Measurements from ENCODE around the gene CDH23. TPM values are rescaled to one million over a fixed set of nuclear protein-coding genes. Genes with fewer than 3 reads are reported as not detected.

Gene CDH23
- total and polyA plus RNA-seq, 4 experiments from 2014 or later = 1.8 to 5.4 (median 3.6) TPM

GRCh38 chr10:71796749-71797405 lies 400.2 kb downstream of the CDH23 start:
- Mint-ChIP-seq H3K27ac (peak overlapping the region in 2 of 7 donors; percentile 31 to 61), H3K4me3 (no peak overlapping the region), H3K36me3 (peaks cover 0 to 8% of the 10 kb centered on the region in 2 donors), H3K4me1 (peaks cover 0 to 6% (median 3%) of the 10 kb centered on the region in 4 donors), H3K27me3 (no peaks in the 10 kb centered on the region), H3K9me3 (peaks cover 0 to 2% (median 0%) of the 10 kb centered on the region in 8 donors)
- intact Hi-C loops (cut with micrococcal nuclease) = no loop called here
- Histone ChIP-seq H3K36me3 (ENCODE audit: insufficient read depth, low read length) (no peaks in the 10 kb centered on the region), H3K4me1 (ENCODE audit: insufficient read depth, low read length) (no peaks in the 10 kb centered on the region), H3K27ac (ENCODE audit: low read depth, low read length) (no peak overlapping the region), H3K9me3 (ENCODE audit: control insufficient read depth in 1 of 2, low read length in 2 of 2) (no peaks in the 10 kb centered on the region), H3K4me3 (ENCODE audit: low read length in 2 of 2) (no peak overlapping the region), H3K27me3 (ENCODE audit: insufficient read depth, low read length) (no peaks in the 10 kb centered on the region)
- DNase-seq = no peak
- POLR2A ChIA-PET (ENCODE audit: partially characterized antibody) = no interaction called here
- CTCF ChIA-PET (ENCODE audit: partially characterized antibody) = no interaction called here

DNA sequence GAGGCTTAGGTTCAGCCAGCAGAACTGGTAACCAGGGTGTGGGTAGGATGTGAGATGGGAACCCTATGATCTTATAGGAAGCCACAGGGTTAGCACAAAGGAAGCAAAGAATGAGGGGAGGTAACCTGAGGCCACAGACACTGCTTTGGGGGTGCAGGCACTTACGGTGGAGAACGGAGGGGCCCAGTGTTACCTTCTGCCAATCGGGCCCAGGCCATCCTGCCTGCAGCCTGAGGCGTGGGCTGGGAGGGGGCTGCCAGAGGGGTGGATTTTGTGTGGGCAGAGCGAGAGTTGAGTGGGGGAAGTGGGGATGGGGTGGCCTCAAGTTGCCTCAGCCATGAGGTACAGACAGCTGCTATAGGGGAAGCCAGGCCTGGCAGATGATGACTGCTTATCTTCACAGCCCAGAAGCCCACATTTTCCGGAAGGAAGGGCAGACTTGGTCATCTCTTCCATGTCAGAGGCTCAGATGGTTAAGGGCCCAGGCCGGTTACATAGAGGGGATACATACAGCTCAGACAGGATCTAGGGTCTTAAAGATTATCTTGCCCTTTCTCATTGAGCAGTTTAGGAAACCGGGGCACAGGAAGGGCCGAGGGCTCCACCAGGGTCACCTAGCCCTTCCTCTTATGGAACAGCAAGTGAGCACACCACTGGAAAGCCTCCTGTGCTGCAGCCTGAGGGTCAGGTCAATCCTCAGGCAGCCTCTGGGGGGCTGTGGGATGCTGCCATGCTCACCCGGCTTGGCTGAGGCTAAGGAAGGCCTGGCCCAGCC lies 401.0 kb downstream of the CDH23 start:
- Mint-ChIP-seq H3K27me3 (no peaks in the 10 kb centered on the region), H3K4me1 (peaks cover 0 to 6% (median 3%) of the 10 kb centered on the region in 4 donors), H3K4me3 (no peak overlapping the region), H3K27ac (no peak overlapping the region), H3K36me3 (peaks cover 0 to 8% of the 10 kb centered on the region in 2 donors), H3K9me3 (peaks cover 0 to 2% (median 0%) of the 10 kb centered on the region in 8 donors)
- no peaks in the 10 kb centered on the region for H3K4me1 ChIP-seq (ENCODE audit: insufficient read depth, low read length)
- no peaks in the 10 kb centered on the region for H3K27me3 ChIP-seq (ENCODE audit: insufficient read depth, low read length)
- CTCF ChIA-PET (ENCODE audit: partially characterized antibody) = no interaction called here
- no peak for DNase-seq
- H3K36me3 ChIP-seq (ENCODE audit: insufficient read depth, low read length) = no peaks in the 10 kb centered on the region
- no peak overlapping the region for H3K4me3 ChIP-seq (ENCODE audit: low read length in 2 of 2)
- POLR2A ChIA-PET (ENCODE audit: partially characterized antibody) = no interaction called here
- H3K9me3 ChIP-seq (ENCODE audit: control insufficient read depth in 1 of 2, low read length in 2 of 2) = no peaks in the 10 kb centered on the region
- intact Hi-C loops (cut with micrococcal nuclease) = no loop called here
- no peak overlapping the region for H3K27ac ChIP-seq (ENCODE audit: low read depth, low read length)

- ChIA-PET POLR2A (ENCODE audit: partially characterized antibody) (no interaction called here), CTCF (ENCODE audit: partially characterized antibody) (no interaction called here)
- Histone ChIP-seq H3K27me3 (ENCODE audit: insufficient read depth, low read length) (no peaks in the 10 kb centered on the region), H3K4me1 (ENCODE audit: insufficient read depth, low read length) (no peaks in the 10 kb centered on the region), H3K9me3 (ENCODE audit: control insufficient read depth in 1 of 2, low read length in 2 of 2) (no peaks in the 10 kb centered on the region), H3K27ac (ENCODE audit: low read depth, low read length) (no peak overlapping the region), H3K4me3 (ENCODE audit: low read length in 2 of 2) (no peak overlapping the region), H3K36me3 (ENCODE audit: insufficient read depth, low read length) (no peaks in the 10 kb centered on the region)
- peaks cover 0 to 2% (median 0%) of the 10 kb centered on the region in 8 donors for H3K9me3 Mint-ChIP-seq
- peaks cover 0 to 6% (median 3%) of the 10 kb centered on the region in 4 donors for H3K4me1 Mint-ChIP-seq
- intact Hi-C loops (cut with micrococcal nuclease) = no loop called here
- no peaks in the 10 kb centered on the region for H3K27me3 Mint-ChIP-seq
- H3K4me3 Mint-ChIP-seq = no peak overlapping the region
- no peak for DNase-seq
- no peak overlapping the region for H3K27ac Mint-ChIP-seq
- H3K36me3 Mint-ChIP-seq = peaks cover 0 to 8% of the 10 kb centered on the region in 2 donors
Measured at GRCh38 chr10:71798308-71798624, 401.5 kb downstream of the CDH23 start.

DNA sequence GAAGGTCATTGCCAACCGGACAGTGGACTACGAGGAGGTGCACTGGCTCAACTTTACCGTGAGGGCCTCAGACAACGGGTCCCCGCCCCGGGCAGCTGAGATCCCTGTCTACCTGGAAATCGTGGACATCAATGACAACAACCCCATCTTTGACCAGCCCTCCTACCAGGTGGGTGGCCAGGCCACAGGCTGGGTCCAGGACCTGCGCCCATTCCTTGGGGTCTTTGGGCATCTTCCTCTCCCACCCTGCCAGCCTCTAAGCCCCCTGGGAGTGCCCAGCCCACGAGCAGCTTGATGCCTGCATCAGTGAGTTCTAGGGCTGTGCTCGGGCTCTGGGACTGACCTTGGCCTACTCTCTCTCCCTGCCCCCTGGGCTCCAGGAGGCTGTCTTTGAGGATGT lies 402.4 kb downstream of the CDH23 start:
- POLR2A ChIA-PET (ENCODE audit: partially characterized antibody) = no interaction called here
- intact Hi-C loops (cut with micrococcal nuclease) = no loop called here
- no peak overlapping the region for H3K4me3 ChIP-seq (ENCODE audit: low read length in 2 of 2)
- no peaks in the 10 kb centered on the region for H3K9me3 ChIP-seq (ENCODE audit: control insufficient read depth in 1 of 2, low read length in 2 of 2)
- no peak overlapping the region for H3K27ac ChIP-seq (ENCODE audit: low read depth, low read length)
- H3K9me3 Mint-ChIP-seq = peaks cover 0 to 2% (median 0%) of the 10 kb centered on the region in 8 donors
- CTCF ChIA-PET (ENCODE audit: partially characterized antibody) = no interaction called here
- no peak overlapping the region for H3K4me3 Mint-ChIP-seq
- no peaks in the 10 kb centered on the region for H3K36me3 ChIP-seq (ENCODE audit: insufficient read depth, low read length)
- peaks cover 0 to 6% (median 3%) of the 10 kb centered on the region in 4 donors for H3K4me1 Mint-ChIP-seq
- H3K36me3 Mint-ChIP-seq = peaks cover 0 to 8% of the 10 kb centered on the region in 2 donors
- H3K27ac Mint-ChIP-seq = no peak overlapping the region
- no peaks in the 10 kb centered on the region for H3K27me3 ChIP-seq (ENCODE audit: insufficient read depth, low read length)
- DNase-seq = no peak
- H3K4me1 ChIP-seq (ENCODE audit: insufficient read depth, low read length) = no peaks in the 10 kb centered on the region
- no peaks in the 10 kb centered on the region for H3K27me3 Mint-ChIP-seq

DNA sequence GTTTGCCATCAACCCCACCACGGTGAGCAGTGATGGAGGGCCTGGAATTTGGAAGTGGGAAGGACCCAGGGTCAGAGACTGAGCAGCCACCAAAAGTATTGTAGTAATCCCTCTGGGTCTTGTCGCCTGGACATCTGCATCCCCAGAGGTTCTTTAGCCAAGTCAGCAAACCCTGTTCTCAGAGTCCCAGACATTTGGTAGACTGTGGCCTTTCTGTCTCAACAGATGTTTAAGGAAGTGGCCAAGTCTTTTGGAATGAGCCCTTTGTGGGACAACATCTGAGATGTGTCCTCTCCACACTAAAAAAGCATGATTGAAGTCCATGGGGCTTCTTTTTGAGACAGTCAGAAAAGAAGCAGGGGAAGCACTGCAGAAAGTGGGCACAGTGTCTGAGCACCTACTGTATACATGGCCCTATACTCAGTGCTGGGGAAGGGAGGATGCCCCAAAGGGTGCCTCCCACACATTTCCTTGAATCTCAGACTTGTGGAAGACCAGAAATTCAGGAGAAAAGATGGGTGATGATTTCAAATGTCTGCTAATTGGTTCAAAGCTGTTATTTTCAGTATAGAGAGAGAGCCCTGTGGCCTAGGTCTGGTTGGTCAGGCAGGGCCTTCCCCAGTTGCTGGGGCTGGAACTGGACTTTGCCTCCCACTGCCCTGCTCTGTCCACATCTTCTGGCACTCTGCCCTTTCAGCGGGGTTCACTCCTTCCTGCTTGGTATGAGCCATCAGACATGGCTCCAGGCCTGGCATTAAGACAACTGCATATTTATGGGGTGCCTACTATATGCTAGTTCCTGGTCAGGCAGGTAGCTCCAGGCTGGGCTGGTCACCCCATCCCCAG lies 403.1 kb downstream of the CDH23 start:
- POLR2A ChIA-PET (ENCODE audit: partially characterized antibody) = no interaction called here
- H3K27ac Mint-ChIP-seq = no peak overlapping the region

GRCh38 chr10:71801361-71801760 lies 404.6 kb downstream of the CDH23 start:
- ChIA-PET CTCF (ENCODE audit: partially characterized antibody) (interaction anchor here (0.7 to 1.3 kb wide), 4 partner anchors 28 to 1460 kb away, joined by 3 to 5 read pairs (median 4); partner anchors contain the start of gene VSIR), POLR2A (ENCODE audit: partially characterized antibody) (no interaction called here)
- no peaks in the 10 kb centered on the region for H3K9me3 ChIP-seq (ENCODE audit: control insufficient read depth in 1 of 2, low read length in 2 of 2)
- no peaks in the 10 kb centered on the region for H3K36me3 ChIP-seq (ENCODE audit: insufficient read depth, low read length)
- H3K27ac ChIP-seq (ENCODE audit: low read depth, low read length) = no peak overlapping the region
- Mint-ChIP-seq H3K36me3 (no peaks in the 10 kb centered on the region), H3K27me3 (no peaks in the 10 kb centered on the region), H3K4me3 (no peak overlapping the region), H3K4me1 (peaks cover 0 to 6% (median 5%) of the 10 kb centered on the region in 4 donors), H3K9me3 (no peaks in the 10 kb centered on the region), H3K27ac (no peak overlapping the region)
- no peak overlapping the region for H3K4me3 ChIP-seq (ENCODE audit: low read length in 2 of 2)
- H3K27me3 ChIP-seq (ENCODE audit: insufficient read depth, low read length) = no peaks in the 10 kb centered on the region
- no peaks in the 10 kb centered on the region for H3K4me1 ChIP-seq (ENCODE audit: insufficient read depth, low read length)
- no peak for DNase-seq
- intact Hi-C loops (cut with micrococcal nuclease) = no loop called here

More for the DNA sequence above, 403.1 kb downstream of the CDH23 start:
- H3K27me3 ChIP-seq (ENCODE audit: insufficient read depth, low read length) = no peaks in the 10 kb centered on the region
- no peak for DNase-seq
- peaks cover 0 to 5% of the 10 kb centered on the region in 2 donors for H3K36me3 Mint-ChIP-seq
- H3K4me3 ChIP-seq (ENCODE audit: low read length in 2 of 2) = no peak overlapping the region
- no peaks in the 10 kb centered on the region for H3K9me3 Mint-ChIP-seq
- no peak overlapping the region for H3K4me3 Mint-ChIP-seq
- H3K27ac ChIP-seq (ENCODE audit: low read depth, low read length) = no peak overlapping the region
- intact Hi-C loops (cut with micrococcal nuclease) = no loop called here
- H3K36me3 ChIP-seq (ENCODE audit: insufficient read depth, low read length) = no peaks in the 10 kb centered on the region
- no peaks in the 10 kb centered on the region for H3K27me3 Mint-ChIP-seq
- H3K4me1 ChIP-seq (ENCODE audit: insufficient read depth, low read length) = no peaks in the 10 kb centered on the region
- peaks cover 0 to 6% (median 3%) of the 10 kb centered on the region in 4 donors for H3K4me1 Mint-ChIP-seq
- no peaks in the 10 kb centered on the region for H3K9me3 ChIP-seq (ENCODE audit: control insufficient read depth in 1 of 2, low read length in 2 of 2)
- CTCF ChIA-PET (ENCODE audit: partially characterized antibody) = interaction anchor here (1.3 kb wide), 1 partner anchor 26 kb away, joined by 5 read pairs; the partner anchor contains the start of gene VSIR

GRCh38 chr10:71802235-71802634 lies 405.5 kb downstream of the CDH23 start:
- no peaks in the 10 kb centered on the region for H3K9me3 ChIP-seq (ENCODE audit: control insufficient read depth in 1 of 2, low read length in 2 of 2)
- H3K27me3 ChIP-seq (ENCODE audit: insufficient read depth, low read length) = no peaks in the 10 kb centered on the region
- H3K27me3 Mint-ChIP-seq = no peaks in the 10 kb centered on the region
- no peak overlapping the region for H3K27ac ChIP-seq (ENCODE audit: low read depth, low read length)
- no peaks in the 10 kb centered on the region for H3K36me3 Mint-ChIP-seq
- H3K4me1 Mint-ChIP-seq = peaks cover 0 to 4% (median 3%) of the 10 kb centered on the region in 4 donors
- no peaks in the 10 kb centered on the region for H3K36me3 ChIP-seq (ENCODE audit: insufficient read depth, low read length)
- no peak overlapping the region for H3K4me3 Mint-ChIP-seq
- ChIA-PET CTCF (ENCODE audit: partially characterized antibody) (interaction anchor here (0.6 to 1.0 kb wide), 2 partner anchors 94 to 340 kb away, joined by 4 read pairs; no protein-coding TSS in a partner anchor), POLR2A (ENCODE audit: partially characterized antibody) (no interaction called here)
- no peak for DNase-seq
- H3K9me3 Mint-ChIP-seq = no peaks in the 10 kb centered on the region
- no peak overlapping the region for H3K27ac Mint-ChIP-seq
- H3K4me1 ChIP-seq (ENCODE audit: insufficient read depth, low read length) = no peaks in the 10 kb centered on the region
- no peak overlapping the region for H3K4me3 ChIP-seq (ENCODE audit: low read length in 2 of 2)
- intact Hi-C loops (cut with micrococcal nuclease) = no loop called here

Data from CD4-positive, alpha-beta memory T cell (primary cell).